ENCODE data around the gene CRY1. TPM values are rescaled to one million over a fixed set of nuclear protein-coding genes. Genes with fewer than 3 reads are reported as not detected.
"Not testable (repeated sequence)": the region's sequence is repeated elsewhere in the genome, so short reads cannot be mapped to it uniquely, and the experiment has no call there.

The CRY1 gene
- total and polyA plus RNA-seq, 4 donors: 18.1 to 36.1 (median 28.9) TPM

- H3K36me3 ChIP-seq (ENCODE audit: control insufficient read depth, insufficient read depth, low read length); H3K4me1 ChIP-seq (ENCODE audit: control insufficient read depth, insufficient read depth, low read length): not testable (repeated sequence)
Measured at GRCh38 chr12:107026356-107026755, 67.0 kb downstream of the CRY1 start.

GRCh38 chr12:107025671-107026070 is 67.7 kb downstream of the CRY1 start:
- Histone ChIP-seq H3K27ac (ENCODE audit: low read depth, low read length) (no peak overlapping the region), H3K27me3 (ENCODE audit: control insufficient read depth, insufficient read depth, low read length) (no peaks in the 10 kb centered on the region), H3K9me3 (ENCODE audit: control insufficient read depth, insufficient read depth, low read length) (no peaks in the 10 kb centered on the region), H3K4me3 (ENCODE audit: low read depth, low read length) (no peak overlapping the region), H3K4me1 (ENCODE audit: control insufficient read depth, insufficient read depth, low read length) (no peaks in the 10 kb centered on the region), H3K36me3 (ENCODE audit: control insufficient read depth, insufficient read depth, low read length) (no peaks in the 10 kb centered on the region)
- DNase-seq (ENCODE audit: low read depth in 4 of 6, low spot score in 6 of 6): no peak
- WGBS (ENCODE audit: insufficient coverage): 77% methylated on average over 1 of the region's 1 CpG

More at GRCh38 chr12:107026356-107026755, 67.0 kb downstream of the CRY1 start:
- not testable (repeated sequence) for H3K9me3 ChIP-seq (ENCODE audit: control insufficient read depth, insufficient read depth, low read length); H3K27me3 ChIP-seq (ENCODE audit: control insufficient read depth, insufficient read depth, low read length); H3K4me3 ChIP-seq (ENCODE audit: low read depth, low read length); DNase-seq (ENCODE audit: low read depth in 4 of 6, low spot score in 6 of 6)
- peak overlapping the region; percentile 83 for H3K27ac ChIP-seq (ENCODE audit: low read depth, low read length)

DNA sequence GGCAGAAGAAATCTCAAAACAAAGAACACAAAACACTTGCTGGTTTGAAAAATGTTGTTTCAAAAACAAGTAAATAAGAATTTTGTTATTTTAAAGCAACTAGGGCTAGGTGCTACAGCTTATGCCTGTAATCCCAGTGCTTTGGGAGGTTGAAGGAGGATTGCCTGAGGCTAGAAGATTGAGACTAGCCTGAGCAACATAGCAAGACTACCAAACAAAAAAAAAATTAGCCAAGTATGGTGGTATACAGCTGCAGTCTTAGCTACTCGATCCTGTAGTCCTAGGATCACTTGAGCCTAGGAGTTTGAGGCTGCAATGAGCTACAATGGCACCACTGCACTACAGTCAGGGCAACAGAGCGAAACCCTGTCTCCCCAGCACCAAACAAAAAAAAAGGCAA is 73.8 kb downstream of the CRY1 start:
- H3K27ac ChIP-seq (ENCODE audit: low read depth, low read length): no peak overlapping the region
- H3K27me3 ChIP-seq (ENCODE audit: control insufficient read depth, insufficient read depth, low read length): no peaks in the 10 kb centered on the region
- no peaks in the 10 kb centered on the region for H3K4me1 ChIP-seq (ENCODE audit: control insufficient read depth, insufficient read depth, low read length)
- no peaks in the 10 kb centered on the region for H3K9me3 ChIP-seq (ENCODE audit: control insufficient read depth, insufficient read depth, low read length)
- DNase-seq (ENCODE audit: low read depth in 4 of 6, low spot score in 6 of 6): no peak
- H3K4me3 ChIP-seq (ENCODE audit: low read depth, low read length): no peak overlapping the region
- no CpG with 5 or more reads among the region's 2 CpGs for WGBS (ENCODE audit: insufficient coverage)
- H3K36me3 ChIP-seq (ENCODE audit: control insufficient read depth, insufficient read depth, low read length): no peaks in the 10 kb centered on the region

DNA sequence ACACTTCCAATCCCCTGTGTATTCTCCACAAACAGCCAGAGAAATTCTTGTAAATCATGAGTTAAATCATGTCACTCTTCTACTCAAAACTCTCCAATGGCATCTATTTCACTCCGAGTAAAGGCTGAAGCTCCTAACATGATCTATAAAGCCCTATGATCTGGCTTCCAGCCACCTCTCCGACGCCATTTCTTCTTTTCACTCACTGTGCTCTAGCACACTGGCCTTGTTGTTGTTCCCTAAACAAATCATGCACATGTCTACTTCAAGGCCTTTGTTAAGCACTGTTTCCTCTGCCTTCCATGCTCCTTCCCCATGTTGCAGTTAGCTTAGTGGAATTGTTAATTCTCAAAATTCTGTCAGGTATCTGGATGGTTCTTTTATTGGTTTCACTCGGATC is 76.3 kb downstream of the CRY1 start:
- no peak for DNase-seq (ENCODE audit: low read depth in 4 of 6, low spot score in 6 of 6)
- Histone ChIP-seq H3K27me3 (ENCODE audit: control insufficient read depth, insufficient read depth, low read length) (no peaks in the 10 kb centered on the region), H3K27ac (ENCODE audit: low read depth, low read length) (no peak overlapping the region), H3K9me3 (ENCODE audit: control insufficient read depth, insufficient read depth, low read length) (no peaks in the 10 kb centered on the region), H3K36me3 (ENCODE audit: control insufficient read depth, insufficient read depth, low read length) (no peaks in the 10 kb centered on the region), H3K4me3 (ENCODE audit: low read depth, low read length) (no peak overlapping the region), H3K4me1 (ENCODE audit: control insufficient read depth, insufficient read depth, low read length) (no peaks in the 10 kb centered on the region)
- 68% methylated on average over 3 of the region's 4 CpGs for WGBS (ENCODE audit: insufficient coverage)

DNA sequence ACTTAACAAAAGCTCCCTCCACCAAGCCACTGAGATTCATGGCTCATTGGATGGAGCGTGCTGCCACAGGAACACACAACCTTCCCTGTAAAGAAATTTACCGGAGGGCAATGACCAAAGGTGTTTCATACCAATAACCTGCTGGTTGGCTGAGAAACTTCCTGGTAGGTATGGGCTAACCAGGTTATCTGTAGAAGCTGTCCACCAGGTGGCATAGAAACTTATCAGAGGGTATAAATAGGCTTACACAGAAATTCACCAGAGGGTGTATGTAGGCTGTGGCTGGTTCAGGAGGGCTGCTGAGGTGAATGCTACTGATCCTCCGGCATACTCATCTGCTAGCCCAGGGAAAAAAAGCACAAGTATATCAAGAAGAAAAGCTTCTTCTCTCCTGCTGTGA is 79.3 kb downstream of the CRY1 start:
- Histone ChIP-seq H3K27ac (ENCODE audit: low read depth, low read length) (no peak overlapping the region), H3K36me3 (ENCODE audit: control insufficient read depth, insufficient read depth, low read length) (no peaks in the 10 kb centered on the region), H3K4me1 (ENCODE audit: control insufficient read depth, insufficient read depth, low read length) (no peaks in the 10 kb centered on the region), H3K4me3 (ENCODE audit: low read depth, low read length) (no peak overlapping the region), H3K9me3 (ENCODE audit: control insufficient read depth, insufficient read depth, low read length) (no peaks in the 10 kb centered on the region), H3K27me3 (ENCODE audit: control insufficient read depth, insufficient read depth, low read length) (no peaks in the 10 kb centered on the region)
- no CpG with 5 or more reads among the region's 3 CpGs for WGBS (ENCODE audit: insufficient coverage)
- no peak for DNase-seq (ENCODE audit: low read depth in 4 of 6, low spot score in 6 of 6)

DNA sequence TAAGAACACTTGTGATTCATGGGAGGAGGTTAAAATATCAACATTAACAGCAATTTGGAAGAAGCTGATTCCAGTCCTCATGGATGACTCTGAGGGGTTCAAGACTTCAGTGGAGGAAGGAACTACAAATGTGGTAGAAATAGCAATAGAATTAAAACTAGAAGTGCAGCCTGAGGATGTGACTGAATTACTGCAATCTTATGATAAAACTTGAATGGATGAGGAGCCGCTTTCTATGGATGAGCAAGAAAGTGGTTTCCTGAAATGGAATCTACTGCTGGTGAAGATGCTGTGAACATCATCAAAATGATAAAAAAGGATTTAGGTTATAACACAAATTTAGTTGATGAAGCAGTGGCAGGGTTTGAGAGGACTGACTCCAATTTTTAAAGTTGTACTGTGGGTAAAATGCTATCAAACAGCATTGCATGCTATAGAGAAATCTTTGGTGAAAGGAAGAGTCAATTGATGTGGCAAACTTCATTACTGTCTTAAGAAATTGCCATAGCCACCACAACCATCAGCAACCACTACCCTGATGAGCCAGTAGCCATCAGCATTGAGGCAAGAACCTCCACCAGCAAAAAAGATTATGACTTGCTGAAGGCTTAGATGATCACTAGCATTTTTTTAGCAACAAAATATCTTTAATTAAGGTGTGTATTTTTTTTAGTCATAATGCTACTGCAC is 80.5 kb downstream of the CRY1 start:
- no peak overlapping the region for H3K4me3 ChIP-seq (ENCODE audit: low read depth, low read length)
- no peaks in the 10 kb centered on the region for H3K4me1 ChIP-seq (ENCODE audit: control insufficient read depth, insufficient read depth, low read length)
- no peaks in the 10 kb centered on the region for H3K27me3 ChIP-seq (ENCODE audit: control insufficient read depth, insufficient read depth, low read length)
- DNase-seq (ENCODE audit: low read depth in 4 of 6, low spot score in 6 of 6): no peak
- H3K36me3 ChIP-seq (ENCODE audit: control insufficient read depth, insufficient read depth, low read length): no peaks in the 10 kb centered on the region
- 100% methylated on average over 1 of the region's 1 CpG for WGBS (ENCODE audit: insufficient coverage)
- H3K27ac ChIP-seq (ENCODE audit: low read depth, low read length): no peak overlapping the region
- H3K9me3 ChIP-seq (ENCODE audit: control insufficient read depth, insufficient read depth, low read length): no peaks in the 10 kb centered on the region

- Histone ChIP-seq H3K4me3 (ENCODE audit: low read depth, low read length) (no peak overlapping the region), H3K4me1 (ENCODE audit: control insufficient read depth, insufficient read depth, low read length) (no peaks in the 10 kb centered on the region), H3K9me3 (ENCODE audit: control insufficient read depth, insufficient read depth, low read length) (no peaks in the 10 kb centered on the region), H3K27me3 (ENCODE audit: control insufficient read depth, insufficient read depth, low read length) (no peaks in the 10 kb centered on the region), H3K36me3 (ENCODE audit: control insufficient read depth, insufficient read depth, low read length) (no peaks in the 10 kb centered on the region), H3K27ac (ENCODE audit: low read depth, low read length) (no peak overlapping the region)
- no CpG with 5 or more reads among the region's 2 CpGs for WGBS (ENCODE audit: insufficient coverage)
- DNase-seq (ENCODE audit: low read depth in 4 of 6, low spot score in 6 of 6): no peak
Measured at GRCh38 chr12:107011519-107011918, 81.8 kb downstream of the CRY1 start.

DNA sequence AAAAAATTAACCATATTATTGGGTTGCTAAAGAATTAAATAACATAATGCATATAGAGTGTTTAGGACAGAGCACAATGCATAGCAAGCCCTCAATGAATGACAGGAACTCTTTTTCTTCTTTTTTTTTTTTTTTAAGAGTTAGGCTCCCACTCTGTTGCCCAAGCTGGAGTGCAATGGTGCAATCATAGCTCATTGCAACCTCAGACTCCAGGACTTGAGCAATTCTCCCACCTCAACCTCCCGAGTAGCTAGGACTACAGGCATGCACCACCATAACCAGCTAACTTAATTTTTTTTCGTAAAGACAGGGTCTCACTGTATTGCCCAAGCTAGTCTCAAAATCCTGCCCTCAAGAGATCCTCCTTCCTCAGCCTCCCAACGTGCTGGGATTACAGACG is 85.9 kb downstream of the CRY1 start:
- 95% methylated on average over 2 of the region's 4 CpGs for WGBS (ENCODE audit: insufficient coverage)
- no peak for DNase-seq (ENCODE audit: low read depth in 4 of 6, low spot score in 6 of 6)
- Histone ChIP-seq H3K27ac (ENCODE audit: low read depth, low read length) (no peak overlapping the region), H3K9me3 (ENCODE audit: control insufficient read depth, insufficient read depth, low read length) (no peaks in the 10 kb centered on the region), H3K4me3 (ENCODE audit: low read depth, low read length) (no peak overlapping the region), H3K36me3 (ENCODE audit: control insufficient read depth, insufficient read depth, low read length) (no peaks in the 10 kb centered on the region), H3K4me1 (ENCODE audit: control insufficient read depth, insufficient read depth, low read length) (no peaks in the 10 kb centered on the region), H3K27me3 (ENCODE audit: control insufficient read depth, insufficient read depth, low read length) (no peaks in the 10 kb centered on the region)

DNA sequence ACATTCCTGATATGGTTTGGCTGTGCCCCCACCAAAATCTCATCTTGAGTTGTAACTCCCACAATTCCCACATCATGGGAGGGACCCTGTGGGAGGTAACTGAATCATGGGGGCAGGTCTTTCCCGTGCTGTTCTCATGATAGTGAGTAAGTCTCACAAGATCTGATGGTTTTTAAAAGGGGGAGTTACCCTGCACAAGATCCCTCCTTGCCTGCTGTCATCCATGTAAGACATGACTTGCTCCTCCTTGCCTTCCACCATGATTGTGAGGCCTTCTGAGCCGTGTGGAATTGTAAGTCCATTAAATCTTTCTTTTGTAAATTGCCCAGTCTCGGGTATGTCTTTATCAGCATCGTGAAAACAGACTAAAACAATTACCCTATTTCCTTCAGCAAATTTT is 90.7 kb downstream of the CRY1 start:
- H3K27ac ChIP-seq (ENCODE audit: low read depth, low read length): not testable (repeated sequence)

GRCh38 chr12:106999446-106999845 is 93.9 kb downstream of the CRY1 start:
- no peak overlapping the region for H3K4me3 ChIP-seq (ENCODE audit: low read depth, low read length)
- no peak for DNase-seq (ENCODE audit: low read depth in 4 of 6, low spot score in 6 of 6)
- no peaks in the 10 kb centered on the region for H3K9me3 ChIP-seq (ENCODE audit: control insufficient read depth, insufficient read depth, low read length)
- no peak overlapping the region for H3K27ac ChIP-seq (ENCODE audit: low read depth, low read length)
- H3K4me1 ChIP-seq (ENCODE audit: control insufficient read depth, insufficient read depth, low read length): no peaks in the 10 kb centered on the region
- H3K36me3 ChIP-seq (ENCODE audit: control insufficient read depth, insufficient read depth, low read length): peaks cover 10% of the 10 kb centered on the region
- H3K27me3 ChIP-seq (ENCODE audit: control insufficient read depth, insufficient read depth, low read length): no peaks in the 10 kb centered on the region
- 91% methylated on average over 4 of the region's 6 CpGs for WGBS (ENCODE audit: insufficient coverage)

More for the DNA sequence above, 90.7 kb downstream of the CRY1 start:
- not testable (repeated sequence) for H3K9me3 ChIP-seq (ENCODE audit: control insufficient read depth, insufficient read depth, low read length); DNase-seq (ENCODE audit: low read depth in 4 of 6, low spot score in 6 of 6); H3K27me3 ChIP-seq (ENCODE audit: control insufficient read depth, insufficient read depth, low read length); H3K4me3 ChIP-seq (ENCODE audit: low read depth, low read length); H3K36me3 ChIP-seq (ENCODE audit: control insufficient read depth, insufficient read depth, low read length); H3K4me1 ChIP-seq (ENCODE audit: control insufficient read depth, insufficient read depth, low read length)
- WGBS (ENCODE audit: insufficient coverage): no CpG with 5 or more reads among the region's 4 CpGs
